ENCODE measurements around the gene HS3ST3A1. TPM values are rescaled to one million over a fixed set of nuclear protein-coding genes. Genes with fewer than 3 reads are reported as not detected.
A peak's percentile ranks its signal among the peaks of the same experiment; 100 is the strongest.

Gene HS3ST3A1
- total and polyA plus RNA-seq, 2 of the 4 experiments (the other 2 are of a cell fraction), result 8.8 to 9.0 TPM

GRCh38 chr17:13540546-13540945 lies 61.2 kb downstream of the HS3ST3A1 start (continued):
- no peak for TF ChIP-seq BHLHE40 (IDR thresholded peaks at IDR 0.05; ENCODE audit: low read depth, low read length)
- no peak for TF ChIP-seq CEBPB (IDR thresholded peaks at IDR 0.05; ENCODE audit: low read depth, low read length)
- no peak for TF ChIP-seq RCOR1 (IDR thresholded peaks at IDR 0.05; ENCODE audit: insufficient replicate concordance, low read length)

DNA sequence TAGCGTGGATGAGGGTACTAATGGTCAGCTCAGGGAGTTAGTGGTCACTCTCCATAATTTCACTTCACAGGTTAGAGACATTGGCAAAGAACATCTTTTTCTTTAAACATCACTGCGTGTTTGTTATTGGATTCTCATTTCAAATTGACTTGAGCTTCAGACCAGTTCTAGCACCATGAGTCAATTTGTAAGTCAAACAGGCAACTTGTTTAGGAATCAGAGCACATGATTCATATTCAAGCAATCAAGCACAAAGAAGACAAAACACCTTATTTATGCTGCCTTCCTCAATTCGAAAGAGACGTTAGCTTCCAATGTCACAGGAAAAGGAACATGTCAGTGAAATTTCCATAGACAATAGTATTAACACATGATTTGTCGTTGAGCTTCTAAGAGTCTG lies 62.3 kb downstream of the HS3ST3A1 start:
- no peak overlapping the region for H3K14ac ChIP-seq (replicated peaks; ENCODE audit: low read depth, low read length)
- H3K9ac ChIP-seq (ENCODE audit: low read depth, low read length), result no peak overlapping the region
- H3K27me3 ChIP-seq (ENCODE audit: control insufficient read depth, insufficient read depth, low read length), result no peaks in the 10 kb centered on the region
- no CpG with 5 or more reads among the region's 5 CpGs for WGBS, 2 experiments (ENCODE audit: extremely low coverage in 2 of 2, insufficient read length in 1 of 2)
- peaks cover 15% of the 10 kb centered on the region for H3K4me1 ChIP-seq (ENCODE audit: control insufficient read depth, insufficient read depth, low read length)
- peak overlapping the region; percentile 14 for H2BK5ac ChIP-seq (ENCODE audit: low read depth, low read length, poor library complexity, severe bottlenecking)
- no peak overlapping the region for H3K56ac ChIP-seq (ENCODE audit: extremely low read depth, insufficient read depth, low read length)
- no peak for TF ChIP-seq RFX5 (IDR thresholded peaks at IDR 0.05; ENCODE audit: low read depth, low read length)
- no peak for TF ChIP-seq FOS (IDR thresholded peaks at IDR 0.05; ENCODE audit: low read depth, low read length)
- TF ChIP-seq, protein P1, sequence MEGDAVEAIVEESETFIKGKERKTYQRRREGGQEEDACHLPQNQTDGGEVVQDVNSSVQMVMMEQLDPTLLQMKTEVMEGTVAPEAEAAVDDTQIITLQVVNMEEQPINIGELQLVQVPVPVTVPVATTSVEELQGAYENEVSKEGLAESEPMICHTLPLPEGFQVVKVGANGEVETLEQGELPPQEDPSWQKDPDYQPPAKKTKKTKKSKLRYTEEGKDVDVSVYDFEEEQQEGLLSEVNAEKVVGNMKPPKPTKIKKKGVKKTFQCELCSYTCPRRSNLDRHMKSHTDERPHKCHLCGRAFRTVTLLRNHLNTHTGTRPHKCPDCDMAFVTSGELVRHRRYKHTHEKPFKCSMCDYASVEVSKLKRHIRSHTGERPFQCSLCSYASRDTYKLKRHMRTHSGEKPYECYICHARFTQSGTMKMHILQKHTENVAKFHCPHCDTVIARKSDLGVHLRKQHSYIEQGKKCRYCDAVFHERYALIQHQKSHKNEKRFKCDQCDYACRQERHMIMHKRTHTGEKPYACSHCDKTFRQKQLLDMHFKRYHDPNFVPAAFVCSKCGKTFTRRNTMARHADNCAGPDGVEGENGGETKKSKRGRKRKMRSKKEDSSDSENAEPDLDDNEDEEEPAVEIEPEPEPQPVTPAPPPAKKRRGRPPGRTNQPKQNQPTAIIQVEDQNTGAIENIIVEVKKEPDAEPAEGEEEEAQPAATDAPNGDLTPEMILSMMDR (conservative IDR thresholded peaks at IDR 0.05; ENCODE audit: low read depth, low read length), result no peak
- no peak overlapping the region for H3K4me2 ChIP-seq (ENCODE audit: low read depth, low read length)
- ChIA-PET POLR2A (ENCODE audit: unreplicated experiment) (no interaction called here), CTCF (no interaction called here)
- no peak overlapping the region for H2AFZ ChIP-seq (replicated peaks; ENCODE audit: low read length, poor library complexity)
- peak overlapping the region; percentile 29; the same call in 1 of the 2 replicates for H4K5ac ChIP-seq (ENCODE audit: low read depth, low read length)
- H3K79me1 ChIP-seq (ENCODE audit: low read depth in 1 of 2, low read length in 2 of 2), result peaks cover 40 to 63% of the 10 kb centered on the region in 2 experiments
- H3K9me1 ChIP-seq (ENCODE audit: insufficient read depth, low read length), result peaks cover 7% of the 10 kb centered on the region; the same call in 1 of the 2 replicates
- H4K8ac ChIP-seq (ENCODE audit: low read depth in 2 of 2, low read length in 2 of 2), result no peak overlapping the region
- intact Hi-C loops (cut with micrococcal nuclease), result no loop called here
- no peak overlapping the region for H2AK9ac ChIP-seq (replicated peaks; ENCODE audit: low read depth, low read length, poor library complexity)
- dilution Hi-C loops (cut with HindIII; ENCODE audit: low sequenced_read_pairs, unreplicated experiment), result no loop called here
- peaks cover 4% of the 10 kb centered on the region for H3K9me3 ChIP-seq (ENCODE audit: control insufficient read depth, insufficient read depth, low read length)
- H3K4me3 ChIP-seq (ENCODE audit: insufficient read depth, low read depth, low read length), result no peak overlapping the region
- no peak for ATAC-seq (ENCODE audit: low read depth)
- BruUV-seq (replicated peaks), result no TSS peak
- peaks cover 4% of the 10 kb centered on the region for H3K36me3 ChIP-seq (ENCODE audit: control insufficient read depth, insufficient read depth, low read length)
- no peak overlapping the region for H3K23ac ChIP-seq (ENCODE audit: low read depth, low read length)
- H3K4ac ChIP-seq (ENCODE audit: low read depth, low read length), result peak overlapping the region; percentile 27; the same call in 1 of the 2 replicates
- H2AK5ac ChIP-seq (ENCODE audit: low read depth, low read length), result no peak overlapping the region
- H2BK15ac ChIP-seq (ENCODE audit: low read depth, low read length), result 0 out of 3 replicates have a peak overlapping the region, but pooled peaks have one; percentile 27
- no peak overlapping the region for H3K27ac ChIP-seq (ENCODE audit: insufficient read depth, low read length)
- no peak overlapping the region for H4K91ac ChIP-seq (ENCODE audit: insufficient read depth, low read depth, low read length)
- in situ Hi-C loops (cut with MboI; ENCODE audit: low sequenced_read_pairs), result no loop called here
- peak overlapping the region; percentile 36; the same call in 1 of the 2 replicates for H3K18ac ChIP-seq (ENCODE audit: low read depth, low read length)
- DNase-seq, result no peak
- no peak overlapping the region for H2BK20ac ChIP-seq (ENCODE audit: low read depth, low read length)
- no peaks in the 10 kb centered on the region for H4K20me1 ChIP-seq (ENCODE audit: insufficient read depth, low read length)
- 0 out of 2 replicates have a peak overlapping the region, but pooled peaks have one; percentile 2 for H2BK120ac ChIP-seq (ENCODE audit: low read depth, low read length)
